Measurements from ENCODE around the gene CCNDBP1.
"Not testable (repeated sequence)": the region's sequence is repeated elsewhere in the genome, so short reads cannot be mapped to it uniquely, and the experiment has no call there.

Gene CCNDBP1

DNA sequence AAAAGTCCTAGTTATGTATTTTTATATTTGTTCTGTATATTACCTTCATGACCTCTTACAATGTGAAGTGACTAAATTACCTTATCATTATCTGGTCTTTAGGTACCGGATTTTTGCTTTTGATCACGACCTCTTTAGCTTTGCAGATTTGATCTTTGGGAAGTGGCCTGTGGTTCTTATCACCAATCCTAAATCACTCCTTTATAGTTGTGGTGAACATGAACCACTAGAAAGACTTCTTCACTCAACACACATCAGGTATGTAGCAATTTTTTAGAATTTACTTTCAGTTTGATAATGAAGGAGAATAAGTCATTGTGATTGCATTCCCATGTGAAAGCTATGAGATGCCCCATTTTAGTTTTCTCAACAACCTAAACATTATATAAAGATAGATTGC is 33.5 kb upstream of the CCNDBP1 start:
- no peak for DNase-seq
- H3K9me3 Mint-ChIP-seq, result no peaks in the 10 kb centered on the region
- peaks cover 6% of the 10 kb centered on the region for H3K36me3 Mint-ChIP-seq (ENCODE audit: low read depth)
- TF ChIP-seq, protein P1, sequence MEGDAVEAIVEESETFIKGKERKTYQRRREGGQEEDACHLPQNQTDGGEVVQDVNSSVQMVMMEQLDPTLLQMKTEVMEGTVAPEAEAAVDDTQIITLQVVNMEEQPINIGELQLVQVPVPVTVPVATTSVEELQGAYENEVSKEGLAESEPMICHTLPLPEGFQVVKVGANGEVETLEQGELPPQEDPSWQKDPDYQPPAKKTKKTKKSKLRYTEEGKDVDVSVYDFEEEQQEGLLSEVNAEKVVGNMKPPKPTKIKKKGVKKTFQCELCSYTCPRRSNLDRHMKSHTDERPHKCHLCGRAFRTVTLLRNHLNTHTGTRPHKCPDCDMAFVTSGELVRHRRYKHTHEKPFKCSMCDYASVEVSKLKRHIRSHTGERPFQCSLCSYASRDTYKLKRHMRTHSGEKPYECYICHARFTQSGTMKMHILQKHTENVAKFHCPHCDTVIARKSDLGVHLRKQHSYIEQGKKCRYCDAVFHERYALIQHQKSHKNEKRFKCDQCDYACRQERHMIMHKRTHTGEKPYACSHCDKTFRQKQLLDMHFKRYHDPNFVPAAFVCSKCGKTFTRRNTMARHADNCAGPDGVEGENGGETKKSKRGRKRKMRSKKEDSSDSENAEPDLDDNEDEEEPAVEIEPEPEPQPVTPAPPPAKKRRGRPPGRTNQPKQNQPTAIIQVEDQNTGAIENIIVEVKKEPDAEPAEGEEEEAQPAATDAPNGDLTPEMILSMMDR (IDR thresholded peaks at IDR 0.05), result no peak
- no peaks in the 10 kb centered on the region for H3K4me1 Mint-ChIP-seq
- no peaks in the 10 kb centered on the region for H3K27me3 Mint-ChIP-seq (ENCODE audit: low read depth, poor library complexity)
- H3K4me3 Mint-ChIP-seq, result no peak overlapping the region
- no peak overlapping the region for H3K27ac Mint-ChIP-seq

DNA sequence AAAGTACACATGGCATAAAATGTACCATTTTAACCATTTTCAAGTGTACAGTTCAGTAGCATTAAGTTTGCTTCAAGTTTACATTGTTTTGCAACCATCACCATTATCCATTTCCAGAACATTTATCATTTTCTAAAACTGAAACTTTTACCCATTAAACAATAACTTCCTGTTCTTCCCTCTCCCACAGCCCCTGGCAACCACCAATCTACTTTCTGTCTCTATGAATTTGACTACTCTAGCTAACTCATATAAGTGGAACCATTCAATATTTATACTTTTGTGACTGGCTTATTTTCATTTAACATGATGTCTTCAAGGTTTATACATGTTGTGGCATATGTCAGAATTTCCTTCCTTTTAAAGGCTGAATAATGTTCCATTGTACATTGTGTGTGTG is 31.9 kb upstream of the CCNDBP1 start:
- DNase-seq, result no peak
- no peaks in the 10 kb centered on the region for H3K27me3 Mint-ChIP-seq (ENCODE audit: low read depth, poor library complexity)
- no peak overlapping the region for H3K4me3 Mint-ChIP-seq
- TF ChIP-seq, protein P1 (IDR thresholded peaks at IDR 0.05), result no peak
- peaks cover 14% of the 10 kb centered on the region for H3K36me3 Mint-ChIP-seq (ENCODE audit: low read depth)
- no peak overlapping the region for H3K27ac Mint-ChIP-seq
- H3K9me3 Mint-ChIP-seq, result no peaks in the 10 kb centered on the region
- H3K4me1 Mint-ChIP-seq, result no peaks in the 10 kb centered on the region

DNA sequence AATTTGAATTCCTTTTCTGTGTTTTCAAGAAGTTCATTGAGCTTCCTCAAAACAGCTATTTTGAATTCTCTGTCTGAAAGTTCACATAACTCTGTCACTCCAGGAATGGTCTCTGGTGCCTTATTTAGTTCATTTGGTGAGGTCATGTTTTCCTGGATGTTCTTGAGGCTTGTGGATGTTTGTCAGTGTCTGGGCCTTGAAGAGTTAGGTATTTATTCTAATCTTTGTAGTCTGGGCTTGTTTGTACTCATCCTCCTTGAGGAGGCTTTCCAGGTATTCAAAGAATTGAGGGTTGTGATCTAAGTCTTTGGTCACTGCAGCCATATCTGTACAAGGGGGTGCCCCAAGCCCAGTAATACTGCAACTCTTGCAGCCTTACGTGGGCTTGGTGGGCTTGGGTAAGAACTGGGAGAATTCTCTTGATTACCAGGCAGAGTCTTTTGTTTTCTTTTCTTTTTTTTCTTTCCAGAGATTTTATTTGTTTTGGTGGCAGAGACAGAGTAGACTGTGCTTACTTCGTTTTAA is 19.3 kb upstream of the CCNDBP1 start:
- H3K36me3 Mint-ChIP-seq (ENCODE audit: low read depth), result peaks cover 53% of the 10 kb centered on the region

DNA sequence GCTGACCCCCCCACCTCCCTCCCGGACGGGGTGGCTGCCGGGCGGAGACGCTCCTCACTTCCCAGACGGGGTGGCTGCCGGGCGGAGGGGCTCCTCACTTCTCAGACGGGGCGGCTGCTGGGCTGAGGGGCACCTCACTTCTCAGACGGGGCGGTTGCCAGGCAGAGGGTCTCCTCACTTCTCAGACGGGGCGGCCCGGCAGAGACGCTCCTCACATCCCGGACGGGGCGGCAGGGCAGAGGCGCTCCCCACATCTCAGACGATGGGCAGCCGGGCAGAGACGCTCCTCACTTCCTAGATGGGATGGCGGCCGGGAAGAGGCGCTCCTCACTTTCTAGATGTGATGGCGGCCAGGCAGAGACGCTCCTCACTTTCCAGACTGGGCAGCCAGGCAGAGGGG is 17.9 kb upstream of the CCNDBP1 start:
- H3K4me1 Mint-ChIP-seq; DNase-seq; H3K4me3 Mint-ChIP-seq; H3K27ac Mint-ChIP-seq; H3K27me3 Mint-ChIP-seq (ENCODE audit: low read depth, poor library complexity): not testable (repeated sequence)
- H3K9me3 Mint-ChIP-seq, result peaks cover 25% of the 10 kb centered on the region
- H3K36me3 Mint-ChIP-seq (ENCODE audit: low read depth), result peaks cover 60% of the 10 kb centered on the region

More for the DNA sequence above, 19.3 kb upstream of the CCNDBP1 start:
- no peak overlapping the region for H3K27ac Mint-ChIP-seq
- H3K4me3 Mint-ChIP-seq, result no peak overlapping the region
- no peaks in the 10 kb centered on the region for H3K27me3 Mint-ChIP-seq (ENCODE audit: low read depth, poor library complexity)
- TF ChIP-seq, protein P1 (IDR thresholded peaks at IDR 0.05), result no peak
- peaks cover 21% of the 10 kb centered on the region for H3K9me3 Mint-ChIP-seq
- H3K4me1 Mint-ChIP-seq, result no peaks in the 10 kb centered on the region
- no peak for DNase-seq

DNA sequence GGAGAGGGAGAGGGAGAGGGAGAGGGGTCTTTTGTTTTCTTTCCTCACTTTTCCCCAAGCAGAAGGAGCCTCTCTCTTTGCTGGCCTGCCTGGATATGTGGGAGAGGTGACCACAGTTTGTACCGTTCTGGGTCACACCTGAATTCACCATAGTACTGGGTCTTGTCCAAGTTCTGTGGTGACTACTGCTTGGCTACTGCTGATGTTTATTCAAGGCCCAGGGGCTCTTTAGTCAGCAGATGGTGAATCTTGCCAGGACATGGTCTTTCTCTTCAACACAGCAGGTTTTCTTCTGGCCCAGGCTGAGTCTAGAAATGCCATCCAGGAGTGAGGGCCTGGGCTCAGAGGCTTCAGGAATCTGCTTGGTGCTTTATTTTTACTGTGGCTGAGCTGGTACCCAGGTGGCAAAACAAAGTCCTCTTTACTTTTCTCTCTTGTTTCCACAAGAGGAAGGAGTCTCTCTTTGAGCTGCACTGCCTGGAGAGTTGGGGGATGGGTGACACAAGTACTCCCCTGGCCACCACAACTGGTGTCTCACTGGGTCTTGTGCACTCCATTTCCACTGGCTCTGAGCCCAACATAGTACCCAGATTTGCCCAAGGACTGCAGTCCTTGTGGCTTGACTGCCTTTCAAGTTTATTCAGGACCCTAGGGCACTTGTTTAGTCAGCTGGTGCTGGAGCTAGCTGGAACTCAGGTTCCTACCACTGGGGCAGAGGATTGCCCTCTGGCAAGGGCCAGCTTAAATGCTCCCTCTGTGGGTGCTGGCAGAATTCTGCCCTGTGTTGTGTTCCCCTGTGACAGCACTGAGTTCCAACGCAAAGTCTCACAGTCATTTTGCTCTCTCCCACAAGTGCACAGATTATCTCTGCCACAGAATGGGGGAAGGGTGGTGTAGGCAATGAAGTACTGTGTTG is 16.8 kb upstream of the CCNDBP1 start:
- H3K9me3 Mint-ChIP-seq, result peaks cover 31% of the 10 kb centered on the region
- H3K4me3 Mint-ChIP-seq, result no peak overlapping the region
- H3K36me3 Mint-ChIP-seq (ENCODE audit: low read depth), result peaks cover 66% of the 10 kb centered on the region
- TF ChIP-seq, protein P1 (IDR thresholded peaks at IDR 0.05), result no peak
- no peaks in the 10 kb centered on the region for H3K4me1 Mint-ChIP-seq
- H3K27me3 Mint-ChIP-seq (ENCODE audit: low read depth, poor library complexity), result no peaks in the 10 kb centered on the region
- DNase-seq, result no peak
- H3K27ac Mint-ChIP-seq, result no peak overlapping the region

DNA sequence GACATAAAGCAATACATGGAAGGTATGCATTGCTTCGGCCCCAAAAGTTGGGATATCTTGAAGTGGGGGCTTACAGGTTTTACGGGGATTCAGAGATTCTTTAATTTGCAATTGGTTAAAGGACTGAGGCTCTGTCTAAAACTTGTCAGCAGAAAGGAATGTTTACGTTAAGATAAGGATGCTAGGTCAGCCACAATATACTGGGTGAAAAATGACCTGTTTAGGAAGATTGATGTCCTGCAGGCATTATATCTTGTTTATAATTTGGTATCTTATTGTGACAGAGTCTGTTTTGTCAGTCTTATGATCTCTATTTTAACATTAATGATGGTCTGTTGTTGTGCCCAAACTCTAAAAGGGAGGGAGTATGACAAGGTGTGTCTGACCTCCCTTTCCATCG is 15.3 kb upstream of the CCNDBP1 start:
- no peak for DNase-seq
- Mint-ChIP-seq H3K9me3 (peaks cover 38% of the 10 kb centered on the region), H3K4me1 (no peaks in the 10 kb centered on the region), H3K4me3 (no peak overlapping the region), H3K27ac (no peak overlapping the region), H3K27me3 (ENCODE audit: low read depth, poor library complexity) (no peaks in the 10 kb centered on the region), H3K36me3 (ENCODE audit: low read depth) (peaks cover 66% of the 10 kb centered on the region)
- TF ChIP-seq, protein P1 (IDR thresholded peaks at IDR 0.05), result no peak

DNA sequence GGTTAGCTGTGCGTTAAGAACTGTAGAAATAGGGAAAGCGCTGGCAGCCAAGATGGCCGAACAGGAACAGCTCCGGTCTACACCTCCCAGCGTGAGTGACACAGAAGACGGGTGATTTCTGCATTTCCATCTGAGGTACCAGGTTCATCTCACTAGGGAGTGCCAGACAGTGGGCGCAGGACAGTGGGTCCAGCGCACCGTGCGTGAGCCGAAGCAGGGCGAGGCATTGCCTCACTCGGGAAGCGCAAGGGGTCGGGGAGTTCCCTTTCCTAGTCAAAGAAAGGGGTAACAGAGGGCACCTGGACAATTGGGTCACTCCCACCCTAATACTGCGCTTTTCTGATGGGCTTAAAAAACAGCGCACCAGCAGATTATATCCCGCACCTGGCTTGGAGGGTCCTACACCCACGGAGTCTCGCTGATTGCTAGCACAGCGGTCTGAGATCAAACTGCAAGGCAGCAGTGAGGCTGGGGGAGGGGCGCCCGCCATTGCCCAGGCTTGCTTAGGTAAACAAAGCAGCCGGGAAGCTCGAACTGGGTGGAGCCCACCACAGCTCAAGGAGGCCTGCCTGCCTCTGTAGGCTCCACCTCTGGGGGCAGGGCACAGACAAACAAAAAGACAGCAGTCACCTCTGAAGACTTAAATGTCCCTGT is 9.4 kb upstream of the CCNDBP1 start:
- not testable (repeated sequence) for H3K4me3 Mint-ChIP-seq; H3K27ac Mint-ChIP-seq; H3K4me1 Mint-ChIP-seq; H3K27me3 Mint-ChIP-seq (ENCODE audit: low read depth, poor library complexity); DNase-seq
- Mint-ChIP-seq H3K9me3 (peaks cover 33% of the 10 kb centered on the region), H3K36me3 (ENCODE audit: low read depth) (peaks cover 42% of the 10 kb centered on the region)

DNA sequence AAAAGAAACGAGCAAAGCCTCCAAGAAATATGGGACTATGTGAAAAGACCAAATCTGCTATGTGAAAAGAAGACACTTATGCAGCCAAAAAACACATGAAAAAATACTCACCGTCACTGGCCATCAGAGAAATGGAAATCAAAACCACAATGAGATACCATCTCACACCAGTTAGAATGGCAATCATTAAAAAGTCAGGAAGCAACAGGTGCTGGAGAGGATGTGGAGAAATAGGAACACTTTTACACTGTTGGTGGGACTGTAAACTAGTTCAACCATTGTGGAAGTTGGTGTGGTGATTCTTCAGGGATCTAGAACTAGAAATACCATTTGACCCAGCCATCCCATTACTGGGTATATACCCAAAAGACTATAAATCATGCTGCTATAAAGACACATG is 8.1 kb upstream of the CCNDBP1 start:
- not testable (repeated sequence) for DNase-seq; H3K4me1 Mint-ChIP-seq; H3K27ac Mint-ChIP-seq; H3K4me3 Mint-ChIP-seq; H3K27me3 Mint-ChIP-seq (ENCODE audit: low read depth, poor library complexity)
- H3K9me3 Mint-ChIP-seq, result peaks cover 29% of the 10 kb centered on the region
- H3K36me3 Mint-ChIP-seq (ENCODE audit: low read depth), result peaks cover 35% of the 10 kb centered on the region

All from nephron progenitor cell (in vitro differentiated cells).